Caki2 (cell line): ENCODE data around the gene ALX3. TPM values are rescaled to one million over a fixed set of nuclear protein-coding genes. Genes with fewer than 3 reads are reported as not detected.
A peak's percentile ranks its signal among the peaks of the same experiment; 100 is the strongest.

Source experiments
- DNase-seq: peaks from one replicate; pipeline ENCODE4 v3.0.0-alpha.2; 2015; ENCODE audit warnings: low read depth
- in situ Hi-C: cut with HindIII; loops from 2 replicates; pipeline ENCODE4 v1.10.0; 2016; ENCODE audit warnings: low sequenced_read_pairs, low pct_unique_long_range_greater_than_20kb, mixed read lengths
- total RNA-seq: library from RNA; depleted of rRNA; stranded (reverse); fragments of >200 nt; shearing (Covaris generic); gene quantifications from 2 replicates; pipeline ENCODE4 v1.2.3, GENCODE V29; 2014; ENCODE audit warnings: low replicate concordance

ALX3 gene
- total RNA-seq, 1 experiment from 2014 or later: not detected

GRCh38 chr1:110069404-110070281, 829 bp downstream of the ALX3 start:
- in situ Hi-C loops: no loop called here

GRCh38 chr1:110068646-110069403, 1.6 kb downstream of the ALX3 start:
- DNase-seq: no peak
- in situ Hi-C loops: no loop called here

More at GRCh38 chr1:110069404-110070281, 829 bp downstream of the ALX3 start:
- DNase-seq: no peak

- no peak for DNase-seq
- in situ Hi-C loops: no loop called here
Observed at GRCh38 chr1:110067893-110068645, 2.4 kb downstream of the ALX3 start.

- no peak for DNase-seq
- in situ Hi-C loops: no loop called here
Observed at GRCh38 chr1:110067479-110067892, 3.0 kb downstream of the ALX3 start.

- no peak for DNase-seq
- in situ Hi-C loops: no loop called here
Observed at GRCh38 chr1:110065841-110066240, 4.6 kb downstream of the ALX3 start.

GRCh38 chr1:110064576-110065337, 5.7 kb downstream of the ALX3 start:
- DNase-seq: no peak
- in situ Hi-C loops: no loop called here

GRCh38 chr1:110063781-110064180, 6.7 kb downstream of the ALX3 start:
- in situ Hi-C loops: no loop called here
- no peak for DNase-seq

GRCh38 chr1:110062612-110063011, 7.9 kb downstream of the ALX3 start:
- in situ Hi-C loops: no loop called here

GRCh38 chr1:110061341-110061740, 9.1 kb downstream of the ALX3 start:
- in situ Hi-C loops: no loop called here
- DNase-seq: no peak

More at GRCh38 chr1:110062612-110063011, 7.9 kb downstream of the ALX3 start:
- no peak for DNase-seq

- no peak for DNase-seq
- in situ Hi-C loops: no loop called here
Observed at GRCh38 chr1:110060662-110061060, 9.8 kb downstream of the ALX3 start.

GRCh38 chr1:110060034-110060661, 10.3 kb downstream of the ALX3 start:
- in situ Hi-C loops: no loop called here
- DNase-seq: peak; percentile 18

GRCh38 chr1:110059133-110059863, 11.2 kb downstream of the ALX3 start:
- in situ Hi-C loops: no loop called here
- no peak for DNase-seq

GRCh38 chr1:110058591-110058990, 11.9 kb downstream of the ALX3 start:
- in situ Hi-C loops: no loop called here
- DNase-seq: no peak

GRCh38 chr1:110057963-110058518, 12.4 kb downstream of the ALX3 start:
- no peak for DNase-seq
- in situ Hi-C loops: no loop called here

- DNase-seq: no peak
- in situ Hi-C loops: no loop called here
Observed at GRCh38 chr1:110056776-110057175, 13.7 kb downstream of the ALX3 start.

GRCh38 chr1:110056285-110056683, 14.2 kb downstream of the ALX3 start:
- in situ Hi-C loops: no loop called here
- no peak for DNase-seq
